HepG2 (cell line): Measurements from ENCODE around the gene SLC16A3. TPM values are rescaled to one million over a fixed set of nuclear protein-coding genes. Genes with fewer than 3 reads are reported as not detected.

Source experiments
- ARID4A ChIP-seq: sonication (generic); formaldehyde crosslinking; IDR thresholded peaks from 2 replicates; pipeline ENCODE4 v1.5.0; 2020; ENCODE audit warnings: mild to moderate bottlenecking, missing genetic modification reagents, borderline replicate concordance
- ATF6 ChIP-seq: sonication (generic); formaldehyde crosslinking; conservative IDR thresholded peaks from 2 replicates; pipeline ENCODE4 v1.4.0; 2020; ENCODE audit warnings: missing genetic modification reagents
- BCL6 ChIP-seq: IDR thresholded peaks from 2 replicates; pipeline ENCODE4 v1.6.1; 2016; ENCODE audit warnings: missing genetic modification reagents, missing compliant biosample characterization
- CBFB ChIP-seq: sonication (generic); formaldehyde crosslinking; IDR thresholded peaks from 2 replicates; pipeline ENCODE4 v1.4.0; 2020; ENCODE audit warnings: missing genetic modification reagents
- ETV5 ChIP-seq: IDR thresholded peaks from 2 replicates; pipeline ENCODE4 v1.6.1; 2018; ENCODE audit warnings: missing biosample characterization, missing genetic modification reagents, inconsistent platforms, borderline replicate concordance
- JUN ChIP-seq: sonication (generic); formaldehyde crosslinking; IDR thresholded peaks from 2 replicates; pipeline ENCODE4 v1.4.0; 2020; ENCODE audit warnings: mild to moderate bottlenecking, missing genetic modification reagents
- JUNB ChIP-seq: sonication (generic); formaldehyde crosslinking; IDR thresholded peaks from 2 replicates; pipeline ENCODE4 v1.8.0; 2022; ENCODE audit warnings: missing genetic modification reagents, mild to moderate bottlenecking, borderline replicate concordance
- KDM5B ChIP-seq: sonication (generic); formaldehyde crosslinking; IDR thresholded peaks from 2 replicates; pipeline ENCODE4 v1.4.0; 2020; ENCODE audit warnings: missing genetic modification reagents, mild to moderate bottlenecking, borderline replicate concordance
- LCORL ChIP-seq, 2 experiments: fragments of 450-650 bp in 1 of 2; sonication (generic) in 1 of 2; formaldehyde crosslinking in 1 of 2; IDR thresholded peaks; 2 replicates each; pipeline versions ENCODE4 v1.5.0 to v1.6.1; 2017 to 2020; ENCODE audit warnings: antibody characterized with exemption in 1 of 2, missing genetic modification reagents in 1 of 2
- MEF2D ChIP-seq: sonication (generic); formaldehyde crosslinking; IDR thresholded peaks from 2 replicates; pipeline ENCODE4 v1.5.1; 2020; ENCODE audit warnings: mild to moderate bottlenecking, missing genetic modification reagents
- POLR2AphosphoS5 ChIP-seq: IDR thresholded peaks from 2 replicates; pipeline ENCODE4 v1.6.1; 2012; ENCODE audit warnings: low read depth, low read length
- RAD51 ChIP-seq: fragments of 450-650 bp; IDR thresholded peaks from 2 replicates; pipeline ENCODE4 v1.6.1; 2016; ENCODE audit warnings: borderline replicate concordance
- SMC3 ChIP-seq: IDR thresholded peaks from 2 replicates; pipeline ENCODE4 v1.6.1; 2011; ENCODE audit warnings: low read length, improper control_type of control experiment
- SPEN ChIP-seq: sonication (generic); formaldehyde crosslinking; IDR thresholded peaks from 2 replicates; pipeline ENCODE4 v1.5.1; 2020; ENCODE audit warnings: low read depth, mild to moderate bottlenecking, missing genetic modification reagents
- SRSF1 ChIP-seq: fragments of 200-400 bp; formaldehyde crosslinking; optimal IDR thresholded peaks from 2 replicates; pipeline ENCODE3; 2017; ENCODE audit warnings: mild to moderate bottlenecking, low read depth, low read length, moderate library complexity
- TFDP1 ChIP-seq: IDR thresholded peaks from 2 replicates; pipeline ENCODE4 v1.6.1; 2016; ENCODE audit warnings: missing compliant biosample characterization, missing genetic modification reagents, borderline replicate concordance
- TRIM24 ChIP-seq: sonication (generic); formaldehyde crosslinking; IDR thresholded peaks from 2 replicates; pipeline ENCODE4 v1.8.0; 2022; ENCODE audit warnings: mild to moderate bottlenecking, missing genetic modification reagents
- ZFP36 ChIP-seq: fragments of 150-350 bp; IDR thresholded peaks from 2 replicates; pipeline ENCODE4 v1.6.1; 2018; ENCODE audit warnings: borderline replicate concordance, low read length, low read depth; ENCODE audit not compliant: partially characterized antibody
- ZNF205 ChIP-seq: IDR thresholded peaks from 2 replicates; pipeline ENCODE4 v1.6.1; 2018; ENCODE audit warnings: missing biosample characterization, missing genetic modification reagents
- ZNF484 ChIP-seq: sonication (generic); formaldehyde crosslinking; IDR thresholded peaks from 2 replicates; pipeline ENCODE4 v1.5.1; 2020; ENCODE audit warnings: mild to moderate bottlenecking, low read depth, missing genetic modification reagents, borderline replicate concordance
- ZNF503 ChIP-seq: sonication (generic); formaldehyde crosslinking; IDR thresholded peaks from 2 replicates; pipeline ENCODE4 v1.4.0; 2020; ENCODE audit warnings: missing genetic modification reagents
- ZNF547 ChIP-seq: sonication (generic); formaldehyde crosslinking; IDR thresholded peaks from 2 replicates; pipeline ENCODE4 v1.5.1; 2020; ENCODE audit warnings: mild to moderate bottlenecking, missing genetic modification reagents
- ZNF567 ChIP-seq: sonication (generic); formaldehyde crosslinking; IDR thresholded peaks from 2 replicates; pipeline ENCODE4 v1.8.1; 2023; ENCODE audit warnings: mild to moderate bottlenecking, missing genetic modification reagents, borderline replicate concordance
- ZNF670 ChIP-seq: sonication (generic); formaldehyde crosslinking; IDR thresholded peaks from 2 replicates; pipeline ENCODE4 v1.8.0; 2022; ENCODE audit warnings: mild to moderate bottlenecking, missing genetic modification reagents, borderline replicate concordance
- polyA plus RNA-seq, 8 experiments: library from polyadenylated mRNA; depleted of rRNA in 3 of 8; stranded (reverse) in 7 of 8; unstranded in 1 of 8; fragments of >200 nt; fragmentation: Illumina TruSeq in 4 of 8; extraction: Trizol in 4 of 8; gene quantifications; 2 replicates each; pipeline versions ENCODE4 v1.2.1 to v1.2.3, GENCODE V29; 2011 to 2016; ENCODE audit warnings: low read depth in 4 of 8, missing spikeins in 1 of 8, mixed read lengths in 1 of 8; ENCODE audit not compliant: insufficient read depth in 1 of 8
- total RNA-seq, 5 experiments: library from RNA; depleted of rRNA; stranded (reverse); fragments of >200 nt; fragmentation: Illumina TruSeq; extraction: Trizol; gene quantifications; 2 replicates each; pipeline ENCODE4 v1.2.3, GENCODE V29; 2016; ENCODE audit warnings: low read depth in 1 of 5

Gene SLC16A3
- total and polyA plus RNA-seq, 2 of the 13 experiments (the other 11 are each of a cell fraction or from before 2014, with no cell fraction given), result 242 to 349 TPM

- TF ChIP-seq ZFP36, result no peak
- no peak for TF ChIP-seq SRSF1
- TF ChIP-seq ZNF503 (CRISPR knock-in tag), result no peak
- TF ChIP-seq ZNF567, result no peak
- no peak for TF ChIP-seq ETV5 (CRISPR knock-in tag)
- TF ChIP-seq BCL6, result no peak
- TF ChIP-seq RAD51, result no peak
- TF ChIP-seq ZNF670 (CRISPR knock-in tag), result no peak
- no peak; the same call in 1 of the 2 replicates for TF ChIP-seq KDM5B (CRISPR knock-in tag)
- no peak for TF ChIP-seq ZNF205 (CRISPR knock-in tag)
- TF ChIP-seq SMC3, result no peak
- TF ChIP-seq ATF6 (CRISPR knock-in tag), result no peak
- no peak for TF ChIP-seq TRIM24 (CRISPR knock-in tag)
- no peak for TF ChIP-seq JUNB
- no peak for TF ChIP-seq ARID4A
- TF ChIP-seq CBFB (CRISPR knock-in tag), result no peak
- no peak for TF ChIP-seq ZNF547 (CRISPR knock-in tag)
- TF ChIP-seq ZNF484 (CRISPR knock-in tag), result no peak
- TF ChIP-seq SPEN (CRISPR knock-in tag), result no peak
- TF ChIP-seq POLR2AphosphoS5, result no peak
- TF ChIP-seq JUN (CRISPR knock-in tag), result no peak
- TF ChIP-seq MEF2D (CRISPR knock-in tag), result no peak
- no peak for TF ChIP-seq LCORL (IDR thresholded peaks at IDR 0.05)
- no peak for TF ChIP-seq LCORL (CRISPR knock-in tag; IDR thresholded peaks at IDR 0.05)
- no peak for TF ChIP-seq TFDP1 (CRISPR knock-in tag)
These were observed 13.8 kb downstream of the SLC16A3 start (continued) for GRCh38 chr17:82242698-82242976.
